ENCODE data around the gene ATXN7L2. TPM values are rescaled to one million over a fixed set of nuclear protein-coding genes. Genes with fewer than 3 reads are reported as not detected.

Gene ATXN7L2
- total RNA-seq, 1 experiment from 2014 or later = 17.3 TPM

DNA sequence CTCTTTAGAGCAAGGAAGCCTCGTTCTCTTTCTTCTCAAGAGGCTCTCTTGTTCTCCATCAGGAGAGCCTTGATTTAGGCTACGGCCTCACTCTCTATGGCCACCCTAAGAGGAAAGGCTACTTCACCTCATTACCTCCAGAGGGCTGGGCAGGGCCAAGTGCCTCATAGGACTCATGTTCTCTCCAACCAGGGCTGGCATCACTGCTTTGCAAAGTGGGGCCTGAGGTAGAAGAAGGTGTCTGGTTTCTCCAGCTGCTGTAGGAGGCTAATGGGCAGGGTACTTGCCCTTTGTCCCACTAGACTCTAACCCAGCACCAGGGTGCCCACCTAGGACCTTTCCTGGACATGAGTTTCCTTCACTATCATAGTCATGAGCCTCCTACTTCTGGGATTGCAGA, 2.1 kb upstream of the ATXN7L2 start:
- H3K36me3 Mint-ChIP-seq (ENCODE audit: insufficient read depth in 1 of 3, low read depth in 3 of 3) = peaks cover 5 to 13% (median 5%) of the 10 kb centered on the region in 3 experiments; a peak in 5 of 7 replicates
- Histone ChIP-seq H3K9me3 (ENCODE audit: control insufficient read depth, low read depth, low read length) (no peaks in the 10 kb centered on the region), H2AK5ac (ENCODE audit: insufficient read length, low read length) (no peak overlapping the region), H3T11ph (ENCODE audit: low read length) (no peak overlapping the region), H3K4me1 (ENCODE audit: insufficient read depth, low read length) (peaks cover 2% of the 10 kb centered on the region; the same call in 1 of the 2 replicates), H2BK120ac (ENCODE audit: low read depth, low read length, poor library complexity, severe bottlenecking) (no peak overlapping the region), H3K4me2 (ENCODE audit: insufficient read depth, insufficient read length, low read length) (no peak overlapping the region), H4K91ac (ENCODE audit: insufficient read length, low read depth, low read length) (no peak overlapping the region), H2BK15ac (ENCODE audit: low read depth, low read length) (no peak overlapping the region), H3K4ac (ENCODE audit: low read depth, low read length) (no peak overlapping the region), H2BK5ac (ENCODE audit: insufficient read length, low read length) (no peak overlapping the region), H3K9ac (ENCODE audit: extremely low read depth, insufficient read length, low read length) (no peak overlapping the region), H2BK12ac (ENCODE audit: insufficient read length, low read depth, low read length) (no peak overlapping the region), H3K23me2 (ENCODE audit: insufficient read length, low read depth, low read length, poor library complexity, severe bottlenecking) (peaks cover 15% of the 10 kb centered on the region), H3K18ac (ENCODE audit: insufficient read length, low read depth, low read length) (no peak overlapping the region), H3K79me1 (ENCODE audit: insufficient read depth, low read depth, low read length, poor library complexity, severe bottlenecking) (no peaks in the 10 kb centered on the region), H4K20me1 (ENCODE audit: control insufficient read depth, insufficient read depth, insufficient read length) (no peaks in the 10 kb centered on the region), H3K14ac (ENCODE audit: insufficient read depth, low read length) (no peak overlapping the region), H3K79me2 (ENCODE audit: insufficient read depth, low read length) (no peaks in the 10 kb centered on the region), H4K8ac (replicated peaks; ENCODE audit: insufficient read length, low read depth, low read length) (no peak overlapping the region), H3K23ac (ENCODE audit: insufficient read length, low read depth, low read length) (no peak overlapping the region), H2AFZ (ENCODE audit: low read length) (no peak overlapping the region), H3K27me3 (ENCODE audit: insufficient read depth, low read length) (no peaks in the 10 kb centered on the region), H2BK20ac (ENCODE audit: low read depth, low read length, poor library complexity, severe bottlenecking) (no peak overlapping the region), H3K27ac (ENCODE audit: insufficient read length, low read depth, low read length) (no peak overlapping the region), H3K56ac (ENCODE audit: insufficient read length, low read depth, low read length) (no peak overlapping the region), H4K5ac (ENCODE audit: insufficient read length, low read depth, low read length) (no peak overlapping the region)
- DNase-seq = no peak
- no peaks in the 10 kb centered on the region; a peak in 1 of 5 replicates for H3K9me3 Mint-ChIP-seq
- WGBS (ENCODE audit: extremely low coverage, insufficient read length, low lambda C conversion rate) = no CpG with 5 or more reads among the region's 2 CpGs
- no peak for TF ChIP-seq CTCF (conservative IDR thresholded peaks at IDR 0.05)
- H3K4me3 Mint-ChIP-seq = no peak overlapping the region
- H3K4me1 Mint-ChIP-seq = peaks cover 25 to 32% of the 10 kb centered on the region in 2 experiments
- no peak overlapping the region for H3K27ac Mint-ChIP-seq
- H3K27me3 Mint-ChIP-seq (ENCODE audit: low read depth) = peaks cover 24% of the 10 kb centered on the region

All from H9 (cell line).